ENCODE measurements around the gene CYB5R2.
"Not testable (repeated sequence)": the region's sequence is repeated elsewhere in the genome, so short reads cannot be mapped to it uniquely, and the experiment has no call there.

Gene CYB5R2

DNA sequence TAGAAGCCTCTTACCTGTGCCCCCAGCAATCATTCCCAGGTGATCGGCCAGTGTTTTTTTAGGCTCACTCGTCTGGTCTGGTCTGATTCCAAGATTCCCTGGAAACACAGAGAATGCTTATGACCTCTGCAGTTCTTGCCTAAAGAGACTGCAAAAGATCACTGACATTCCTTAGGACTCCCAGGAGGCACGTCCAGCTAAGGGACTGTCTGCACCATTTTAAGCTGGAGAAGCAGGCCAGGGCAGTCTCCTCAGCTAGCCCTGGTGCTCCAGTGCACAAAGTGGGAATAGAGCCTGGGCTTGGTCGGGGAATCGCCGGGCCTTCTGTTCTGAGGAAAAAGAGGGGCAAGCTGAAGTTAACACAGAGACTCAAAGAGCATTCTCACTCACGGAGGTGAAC, 4.8 kb downstream of the CYB5R2 start:
- no peak for DNase-seq

DNA sequence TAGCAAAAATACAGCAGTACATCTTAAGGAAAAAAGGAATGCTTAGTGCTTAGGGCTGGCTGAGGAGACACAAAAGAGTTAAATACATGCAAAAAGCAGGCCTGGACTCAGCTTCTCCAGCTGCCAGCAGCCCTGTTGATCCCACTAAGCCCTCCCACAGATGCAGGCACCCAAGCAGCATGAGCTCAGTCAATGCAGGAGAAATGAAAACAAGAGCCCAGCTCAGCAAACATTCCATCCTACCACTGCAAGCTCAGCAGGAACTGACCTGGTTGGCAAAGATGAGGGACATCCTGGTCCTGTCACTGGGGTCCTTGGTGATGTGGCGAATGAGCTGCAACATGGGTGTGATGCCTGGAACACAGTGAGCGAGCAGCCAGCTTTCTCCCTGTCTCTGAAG, 5.8 kb downstream of the CYB5R2 start:
- DNase-seq = no peak

DNA sequence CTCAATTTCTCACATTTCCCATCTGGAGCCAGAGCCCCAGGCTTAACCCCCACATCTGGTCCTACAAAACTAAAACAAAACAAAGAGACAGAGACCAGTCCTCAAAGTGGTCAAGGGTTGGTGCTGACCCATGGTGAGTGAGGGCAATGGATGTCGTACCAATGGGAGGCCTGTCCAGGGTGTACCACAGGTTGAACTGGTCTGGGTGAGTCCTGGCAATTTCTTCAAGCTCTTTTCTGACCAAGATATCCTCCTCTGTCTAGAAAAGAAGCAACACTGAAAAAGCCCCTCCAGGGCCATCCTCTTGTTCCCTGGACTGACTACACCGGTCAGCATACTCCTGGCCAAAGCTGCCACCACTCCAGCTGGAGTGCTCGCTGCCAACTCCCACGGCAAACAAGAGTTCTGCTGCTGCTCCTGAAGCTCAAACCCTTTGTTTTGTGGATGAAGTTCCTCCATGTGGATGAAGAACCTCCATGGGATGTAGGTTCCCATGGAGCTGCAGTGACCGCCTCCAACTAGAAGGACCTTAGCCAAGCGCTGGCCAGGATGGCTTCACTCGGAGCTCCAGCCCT, 6.9 kb downstream of the CYB5R2 start:
- no peak for DNase-seq

DNA sequence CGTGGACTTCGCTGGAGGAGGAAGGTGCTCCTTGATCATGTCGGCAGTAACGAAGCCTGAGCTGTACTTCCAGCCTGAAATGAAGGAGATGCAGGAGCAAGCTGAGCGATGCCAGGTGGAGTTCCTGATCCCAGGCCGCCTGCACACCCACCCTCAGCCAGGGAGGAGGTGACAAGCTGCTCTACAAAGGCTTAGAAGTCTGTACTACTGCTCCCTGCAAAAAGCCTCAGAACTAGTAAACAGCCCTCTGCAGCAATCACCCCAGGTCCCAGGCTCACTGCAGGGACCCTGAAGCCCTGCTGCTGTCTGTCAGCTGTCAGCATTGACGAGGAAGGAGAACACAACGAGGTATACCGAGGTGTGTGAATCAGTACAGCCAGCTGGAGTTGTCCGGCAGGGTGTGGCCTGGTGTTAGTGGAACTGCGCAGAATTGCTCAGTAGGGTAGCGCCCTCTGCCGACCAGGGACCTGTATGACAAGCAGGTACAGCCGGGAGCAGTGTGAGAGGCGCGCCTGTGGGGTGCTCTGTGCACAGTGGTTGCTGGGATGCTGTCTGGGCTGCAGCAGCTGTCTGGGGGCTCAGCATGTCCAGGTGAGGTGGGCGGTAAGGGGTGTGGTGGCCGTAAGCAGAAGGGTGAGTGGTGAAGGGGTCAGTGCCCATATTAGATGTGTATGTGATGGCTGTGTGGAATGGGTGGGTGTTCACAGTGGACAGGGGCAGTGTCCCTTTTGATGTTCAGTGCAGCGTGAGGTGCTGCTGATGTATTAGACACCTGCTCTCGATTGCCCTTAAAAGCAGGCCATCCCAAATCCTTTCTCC, 7.6 kb downstream of the CYB5R2 start:
- DNase-seq = peak; percentile 56

DNA sequence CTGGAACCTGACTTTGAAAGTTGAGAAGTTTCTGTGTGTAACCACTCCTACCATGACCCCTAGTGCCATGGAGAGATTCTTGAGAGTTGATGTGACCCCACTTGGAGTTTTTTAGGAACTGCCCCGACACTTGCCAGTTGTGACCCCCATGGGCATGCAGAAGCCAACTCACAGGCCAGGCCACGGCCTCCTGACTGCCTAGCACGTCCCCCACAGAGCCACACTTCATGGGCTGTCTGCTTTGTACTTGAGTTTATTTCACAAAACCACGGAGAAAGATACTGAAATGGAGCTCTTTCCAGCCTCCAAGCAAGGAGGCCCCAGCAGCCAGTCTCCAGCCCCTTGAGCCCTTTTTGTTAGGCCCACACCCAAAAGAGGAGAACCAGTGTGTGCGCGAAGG, 8.4 kb downstream of the CYB5R2 start:
- no peak for DNase-seq

DNA sequence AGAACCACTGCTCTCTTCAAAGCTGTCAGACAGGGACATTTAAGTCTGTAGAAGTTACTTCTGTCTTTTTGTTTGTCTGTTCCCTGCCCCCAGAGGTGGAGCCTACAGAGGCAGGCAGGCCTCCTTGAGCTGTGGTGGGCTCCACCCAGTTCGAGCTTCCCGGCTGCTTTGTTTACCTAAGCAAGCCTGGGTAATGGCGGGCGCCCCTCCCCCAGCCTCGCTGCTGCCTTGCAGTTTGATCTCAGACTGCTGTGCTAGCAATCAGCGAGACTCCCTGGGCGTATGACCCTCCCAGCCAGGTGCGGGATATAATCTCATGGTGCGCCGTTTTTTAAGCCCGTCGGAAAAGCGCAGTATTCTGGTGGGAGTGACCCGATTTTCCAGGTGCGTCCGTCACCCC, 9.8 kb downstream of the CYB5R2 start:
- not testable (repeated sequence) for DNase-seq

DNA sequence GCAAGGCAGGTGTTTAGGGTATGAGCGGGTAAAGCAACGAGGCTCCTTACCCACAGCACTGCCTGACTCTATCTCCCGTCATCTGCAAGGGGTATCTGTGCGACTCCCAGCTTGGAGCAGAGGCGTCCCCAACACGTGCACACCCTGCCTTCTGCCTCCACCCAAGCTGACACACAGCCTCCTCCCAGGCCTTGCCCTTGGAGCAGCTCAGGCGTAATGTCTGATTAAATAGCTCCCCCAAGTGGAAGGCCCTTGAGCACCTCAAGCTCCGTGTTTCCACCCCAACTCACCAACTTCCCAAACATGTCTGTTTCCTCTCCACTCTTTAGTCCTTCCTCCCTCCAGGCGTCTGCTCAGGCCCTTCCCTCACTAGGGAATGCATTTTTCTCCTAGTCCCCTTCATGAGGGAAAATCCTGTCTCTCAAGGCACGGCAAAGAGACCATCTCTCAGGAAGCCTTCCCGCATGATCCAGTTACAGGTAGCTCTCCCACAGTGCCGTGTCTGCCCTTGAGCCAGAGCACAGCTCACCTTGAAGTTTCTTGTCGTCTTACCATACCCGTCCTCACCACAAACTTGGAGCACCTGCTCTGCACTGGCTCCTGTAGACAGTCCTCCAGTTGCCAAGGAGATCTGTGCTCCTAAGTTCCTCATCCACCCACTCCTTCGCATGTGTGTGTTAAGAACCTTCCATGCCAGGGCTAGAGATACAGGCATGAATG, 15.8 kb downstream of the CYB5R2 start:
- no peak for DNase-seq

DNA sequence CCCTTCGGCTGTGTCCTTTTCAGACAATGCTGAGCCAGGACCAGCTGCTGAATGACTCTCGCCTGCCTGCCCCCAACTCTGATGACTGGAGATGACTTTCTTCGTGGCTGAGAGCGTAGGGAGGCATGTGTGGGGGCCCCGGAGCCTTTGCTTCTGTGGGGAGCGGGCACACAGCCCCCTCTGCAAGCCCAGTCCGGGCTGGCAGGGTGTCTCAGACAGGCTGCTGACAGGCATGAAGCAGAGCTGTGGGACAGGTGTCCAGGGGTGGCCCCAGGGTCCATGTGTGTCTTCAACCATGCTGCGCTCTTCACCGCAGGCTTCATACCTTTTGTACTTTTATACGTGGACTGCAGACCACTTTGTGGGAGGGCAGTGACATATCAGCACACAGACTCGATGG, 16.6 kb downstream of the CYB5R2 start:
- DNase-seq = no peak

DNA sequence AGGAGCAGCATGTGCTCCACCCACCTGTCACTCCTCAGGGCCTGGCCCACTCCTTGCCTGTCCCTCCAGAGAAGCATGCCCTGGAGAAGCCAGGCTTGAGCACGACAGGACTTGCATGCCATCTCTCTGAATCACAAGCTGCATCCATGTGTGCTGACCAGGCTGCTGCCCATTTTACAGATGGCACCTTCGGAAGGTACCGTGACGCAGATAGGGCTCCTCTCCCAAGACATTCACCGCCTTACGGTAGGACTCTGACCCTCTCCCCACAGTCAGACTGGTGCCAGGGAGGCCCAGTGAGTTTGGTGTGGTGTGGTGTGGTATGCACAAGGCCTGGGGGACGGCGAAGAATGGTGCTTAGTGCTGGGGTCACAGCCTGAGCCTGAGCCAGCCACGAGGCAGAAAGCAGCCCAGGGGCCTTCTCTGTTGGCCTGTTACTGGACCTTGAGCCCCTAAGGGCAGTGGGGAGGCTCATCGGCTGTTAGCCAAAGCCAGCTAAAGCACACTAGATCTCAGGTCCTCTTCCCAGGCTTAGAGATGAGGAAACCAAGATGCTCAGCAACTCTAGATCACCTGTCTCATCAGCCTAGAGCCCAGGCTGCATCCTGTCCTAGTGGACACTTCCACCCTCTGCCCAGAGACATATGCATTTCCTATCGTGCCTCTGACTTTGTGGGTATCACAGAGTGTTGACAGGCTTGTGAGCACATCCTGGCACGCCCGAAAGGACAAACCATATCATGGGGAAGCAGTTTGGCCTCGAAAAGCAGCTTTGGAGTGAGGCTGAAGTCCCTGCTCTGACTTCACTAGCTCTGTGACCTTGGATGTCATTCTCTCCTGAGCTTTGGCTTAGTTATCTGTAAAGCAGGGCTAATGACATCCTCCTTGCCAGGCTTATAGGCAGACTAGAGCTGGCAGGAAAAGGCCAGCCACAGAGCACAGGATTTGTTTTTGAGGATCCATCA, 17.8 kb downstream of the CYB5R2 start:
- no peak for DNase-seq

DNA sequence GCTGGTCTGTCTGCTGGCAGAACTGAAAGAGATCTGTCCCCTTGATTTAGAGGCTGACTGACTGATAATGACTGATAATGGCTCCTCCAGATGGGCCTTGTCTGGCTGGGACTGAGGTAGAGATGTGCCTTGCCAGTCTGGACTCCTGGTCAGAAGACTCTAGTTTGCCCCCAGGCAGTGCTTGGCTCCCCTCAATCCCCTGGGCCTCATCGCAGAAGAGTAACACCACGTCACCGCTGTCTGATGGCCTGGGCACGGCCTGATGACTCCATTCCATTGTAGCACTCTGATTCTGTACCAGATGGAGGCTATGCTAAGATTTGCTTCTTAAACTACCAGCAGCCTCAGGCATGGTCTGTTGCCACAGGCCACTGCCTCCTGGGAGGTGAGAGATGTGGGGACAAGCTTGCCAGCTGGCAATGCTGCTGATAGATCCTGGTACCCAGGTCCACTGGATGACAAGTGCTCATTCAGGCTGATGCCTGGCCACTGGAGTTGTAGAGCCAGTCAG, 19.1 kb downstream of the CYB5R2 start:
- DNase-seq = no peak

DNA sequence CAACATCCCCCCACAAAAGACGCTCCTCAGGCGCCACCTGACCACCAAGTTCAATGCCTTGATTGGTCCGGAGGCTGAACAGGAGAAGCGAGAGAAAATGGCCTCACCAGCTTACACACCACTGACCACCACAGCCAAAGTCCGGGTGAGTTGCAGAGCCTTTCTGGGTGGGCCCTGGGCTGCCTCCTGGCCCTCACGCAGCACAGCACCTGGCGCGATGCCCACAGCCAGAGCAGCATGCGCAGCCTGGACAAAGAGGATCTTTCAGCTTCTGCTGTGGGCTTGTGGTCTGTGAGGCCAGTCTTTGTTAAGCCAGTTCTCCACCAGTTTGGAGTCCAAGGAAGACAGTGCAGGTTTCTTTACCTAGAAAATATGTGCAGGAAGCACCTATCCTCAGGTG, 21.6 kb downstream of the CYB5R2 start:
- no peak for DNase-seq

DNA sequence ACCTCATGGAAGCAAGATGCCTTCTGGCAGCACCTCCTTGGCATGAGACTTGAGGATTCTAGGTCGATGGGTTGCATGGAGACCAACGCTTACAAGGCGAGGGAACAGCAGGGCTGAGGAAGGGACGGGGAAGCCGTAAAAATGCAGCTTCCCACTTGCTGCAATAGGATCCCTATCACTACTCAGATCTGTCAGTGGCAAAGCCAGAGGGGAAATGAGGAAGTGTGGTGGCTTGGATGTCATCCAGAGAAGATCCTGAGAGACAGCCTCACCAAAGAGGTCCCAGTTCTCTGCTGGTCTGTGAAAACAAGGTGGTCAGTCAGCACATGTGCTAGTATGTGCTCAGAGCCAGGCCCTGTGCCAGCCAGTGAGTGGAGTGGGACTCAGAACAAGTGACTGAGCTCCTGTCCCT, 22.2 kb downstream of the CYB5R2 start:
- no peak for DNase-seq

DNA sequence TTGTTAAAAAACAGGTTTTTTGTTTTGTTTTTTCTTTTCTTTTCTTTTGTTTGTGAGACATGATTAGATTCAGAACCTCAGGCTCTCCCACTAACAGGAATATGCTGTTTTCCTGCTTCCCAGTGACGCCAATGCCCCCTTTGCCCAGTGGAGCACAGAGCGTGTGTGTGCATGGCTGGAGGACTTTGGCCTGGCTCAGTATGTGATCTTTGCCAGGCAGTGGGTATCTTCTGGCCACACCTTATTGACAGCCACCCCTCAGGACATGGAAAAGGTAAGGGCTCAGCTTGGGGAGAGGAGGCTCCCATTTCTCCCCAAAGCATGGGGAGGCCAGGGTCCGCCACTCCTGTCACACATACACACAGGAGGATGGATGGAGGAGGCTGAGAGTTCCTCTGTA, 25.0 kb downstream of the CYB5R2 start:
- DNase-seq = no peak

DNA sequence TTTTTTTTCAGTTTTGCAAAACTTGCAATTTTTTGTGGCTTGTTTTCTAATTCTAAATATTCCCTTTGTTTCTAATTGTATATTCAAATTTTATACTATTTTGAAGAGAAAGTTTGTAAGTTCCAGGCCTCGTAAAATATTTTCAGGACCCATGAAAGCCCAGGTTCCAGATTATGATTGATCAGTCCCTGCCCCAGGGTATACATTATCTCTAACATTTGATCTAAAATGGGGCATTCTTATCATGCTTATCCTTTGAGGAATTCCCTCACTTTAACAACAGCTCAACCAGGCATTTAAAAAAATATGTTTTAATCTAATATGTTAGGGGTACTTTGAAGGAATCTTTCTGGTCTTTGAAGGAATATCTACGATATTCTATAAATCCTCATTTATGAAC, 26.4 kb downstream of the CYB5R2 start:
- DNase-seq = no peak

DNA sequence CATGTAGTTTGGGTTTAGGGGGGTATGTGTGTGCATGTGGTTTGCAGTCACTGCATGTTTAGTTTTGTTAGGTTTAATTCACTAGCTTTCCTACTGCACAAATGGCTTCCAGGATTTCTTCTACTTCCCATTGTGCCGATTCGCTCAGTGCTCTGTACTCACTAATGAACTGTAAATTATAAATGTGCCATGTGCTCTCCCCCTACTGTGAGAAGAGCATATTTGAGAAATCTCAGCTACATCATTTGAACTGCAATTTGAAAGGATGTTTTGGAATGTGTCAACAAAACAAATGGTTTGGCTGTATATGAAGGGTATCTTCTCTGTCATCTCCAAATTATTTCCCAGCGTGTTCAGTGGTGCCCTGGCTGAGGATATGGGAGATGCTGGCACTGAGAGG, 28.1 kb downstream of the CYB5R2 start:
- no peak for DNase-seq

DNA sequence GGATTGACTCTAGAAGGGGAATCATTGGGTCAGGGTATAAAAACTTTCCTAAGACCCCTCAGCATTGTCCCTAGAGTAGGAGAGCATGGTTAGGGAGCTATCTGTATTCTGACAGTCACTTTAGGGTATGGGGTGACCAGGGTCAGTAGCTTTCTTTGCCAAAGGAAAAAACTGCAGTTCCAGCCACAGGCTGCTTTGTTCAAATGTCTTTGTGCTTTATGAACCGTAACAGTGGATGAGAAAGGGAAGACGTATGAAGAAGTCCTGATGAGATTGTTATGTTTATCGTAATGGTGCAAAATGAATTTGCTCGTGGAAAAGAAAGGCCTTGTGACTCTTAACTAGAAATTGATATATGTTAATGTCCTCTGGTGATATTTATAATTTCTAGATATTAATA, 30.0 kb downstream of the CYB5R2 start:
- DNase-seq = no peak

DNA sequence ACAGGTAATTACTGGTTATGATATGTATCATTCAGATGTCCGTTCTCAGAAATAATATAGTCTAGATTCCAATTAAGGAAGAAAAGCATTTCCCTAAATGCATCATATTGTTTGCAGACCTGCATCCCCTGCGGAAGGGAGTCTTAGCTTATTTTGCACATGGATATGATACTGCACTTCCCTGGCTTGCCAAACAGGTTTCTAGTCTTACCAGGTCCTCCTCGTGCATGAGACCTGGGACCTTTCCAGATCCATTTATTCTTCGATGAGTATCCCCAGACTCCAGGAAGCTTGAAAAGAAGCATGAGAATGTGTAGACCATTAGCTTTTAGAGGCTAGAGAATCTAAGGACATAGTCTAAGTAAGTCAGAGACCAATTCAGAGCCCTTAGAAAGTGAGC, 30.6 kb downstream of the CYB5R2 start:
- no peak for DNase-seq

DNA sequence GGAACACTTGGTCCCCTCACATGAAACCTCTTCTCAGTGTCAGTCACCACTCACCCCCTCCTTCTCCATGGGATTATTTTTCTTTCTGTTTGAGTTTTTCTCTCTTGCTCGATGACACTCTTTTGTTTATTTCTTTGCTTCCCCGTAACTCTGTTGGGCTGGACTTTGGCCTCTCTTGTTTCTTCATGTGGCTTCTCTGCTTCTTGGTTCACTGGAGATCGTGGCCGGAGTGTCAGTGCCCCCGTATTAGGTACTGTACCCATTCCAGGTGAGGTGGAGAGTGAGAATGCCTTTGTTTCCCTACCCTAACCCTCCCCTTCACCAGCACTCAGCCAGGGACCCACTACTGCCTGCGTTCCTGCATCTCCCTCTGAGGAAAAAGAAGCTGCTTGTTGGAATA, 32.5 kb downstream of the CYB5R2 start:
- DNase-seq = no peak

DNA sequence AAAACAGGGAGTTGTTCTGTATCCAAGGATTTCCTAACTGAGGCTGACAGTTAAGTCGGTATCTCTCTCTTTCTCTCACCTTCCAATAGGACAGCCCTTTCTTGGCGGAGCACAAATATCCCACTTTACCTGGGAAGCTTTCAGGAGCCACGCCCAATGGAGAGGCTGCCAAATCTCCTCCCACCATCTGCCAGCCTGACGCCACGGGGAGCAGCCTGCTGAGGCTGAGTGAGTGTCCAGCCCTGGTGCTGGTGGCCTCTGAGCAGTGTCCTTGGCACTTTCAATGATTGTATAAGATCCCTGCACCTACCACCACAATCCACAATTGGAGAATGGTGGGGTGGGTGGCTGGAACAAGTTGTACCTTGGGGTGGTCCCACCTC, 33.7 kb downstream of the CYB5R2 start:
- no peak for DNase-seq

DNA sequence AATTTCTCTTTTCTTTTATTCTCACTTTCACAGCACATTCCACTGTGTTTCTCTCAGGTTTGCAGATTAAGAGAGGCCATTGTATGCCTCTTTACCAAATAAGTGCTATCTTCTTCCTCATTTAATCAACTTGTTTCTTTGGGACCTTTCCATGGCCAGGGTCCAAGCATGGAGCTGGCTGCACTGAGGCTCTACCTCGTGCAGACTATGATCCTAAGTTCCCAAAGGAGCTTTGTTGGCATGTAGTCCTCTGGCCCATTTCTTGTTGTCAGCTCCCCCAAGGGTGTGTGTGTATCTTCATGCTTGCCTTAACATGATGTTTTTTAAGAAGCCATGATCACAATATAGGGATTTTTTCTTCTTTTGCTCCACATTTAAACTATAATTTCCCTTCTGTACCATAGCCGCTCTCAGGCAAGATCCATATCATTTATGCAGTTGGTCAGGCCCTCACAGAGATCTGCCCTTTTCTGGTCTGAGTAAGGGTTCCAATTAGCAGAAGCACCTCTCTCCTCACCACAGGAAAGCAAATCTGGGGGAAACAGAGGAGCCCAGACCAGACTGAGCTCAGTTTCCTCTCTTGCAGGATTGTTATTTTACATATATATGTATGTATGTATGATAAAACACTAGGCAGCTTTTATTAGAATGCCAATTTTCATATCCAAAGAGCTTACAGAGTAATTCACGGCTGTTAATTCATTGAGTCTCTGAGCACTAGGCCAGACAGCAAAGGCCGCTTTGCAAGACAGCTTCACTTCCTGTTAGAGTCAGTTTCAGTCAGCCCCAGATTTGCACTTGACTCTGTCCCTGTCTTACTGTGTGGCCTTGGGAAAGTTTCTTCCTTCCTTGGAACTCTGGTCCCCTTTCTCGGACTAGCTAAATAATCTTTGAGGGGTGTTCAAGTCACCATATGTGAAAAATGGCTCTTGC, 34.3 kb downstream of the CYB5R2 start:
- DNase-seq = no peak

DNA sequence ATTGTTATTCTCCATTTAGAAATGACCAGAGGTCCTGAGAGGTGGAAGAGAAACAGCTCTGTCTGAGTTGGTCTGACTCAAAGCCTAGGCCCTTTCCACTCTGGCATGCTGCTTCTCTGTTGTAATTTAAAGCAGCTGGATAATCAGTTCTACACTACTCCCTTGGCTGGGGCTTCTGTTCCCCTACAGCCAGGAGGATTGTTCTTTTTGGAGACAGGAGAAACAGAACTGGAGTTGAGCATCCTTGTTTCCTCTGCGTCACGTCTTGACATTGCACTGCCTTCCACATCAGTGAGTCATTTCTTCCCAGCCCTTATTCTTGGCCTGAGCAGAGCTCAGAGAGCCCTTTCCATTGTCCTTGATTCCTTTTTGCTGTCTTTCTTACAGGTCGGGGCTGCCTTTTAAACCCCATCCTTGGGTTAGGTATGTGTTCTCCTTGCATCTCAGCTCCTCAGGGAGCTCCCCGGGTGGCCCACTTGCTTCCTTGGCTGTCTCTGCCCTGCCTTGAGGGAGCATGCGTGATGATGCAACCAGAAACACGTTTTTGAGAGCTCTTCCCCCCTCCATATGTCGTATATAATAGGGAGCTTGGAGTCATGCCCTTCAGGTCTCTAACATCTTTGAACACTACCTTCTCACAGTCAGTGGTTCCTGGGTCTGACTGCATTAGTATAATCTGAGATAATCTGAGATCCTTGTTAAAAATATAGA, 35.7 kb downstream of the CYB5R2 start:
- DNase-seq = no peak
